OCI-LY1 (cell line): ENCODE data around the gene FOXK1.
"Not testable (repeated sequence)": the region's sequence is repeated elsewhere in the genome, so short reads cannot be mapped to it uniquely, and the experiment has no call there.

Experiments used
- H2AFZ ChIP-seq: fragments of 200-600 bp; sonication (generic), shearing (Covaris generic); 2 replicates; pipeline ENCODE4 v1.6.0; 2014; ENCODE audit warnings: antibody characterized with exemption, mild to moderate bottlenecking, low read length
- H3F3A ChIP-seq: fragments of 200-600 bp; sonication (generic), shearing (Covaris generic); 2 replicates; pipeline ENCODE4 v1.6.0; 2014; ENCODE audit warnings: mild to moderate bottlenecking, antibody characterized with exemption, low read length, moderate library complexity; ENCODE audit not compliant: insufficient read depth
- H3K27ac ChIP-seq: fragments of 200-600 bp; sonication (generic); 2 replicates; pipeline ENCODE4 v1.5.1; 2014; ENCODE audit warnings: low read length, mixed run types, mild to moderate bottlenecking, low read depth; ENCODE audit not compliant: poor library complexity, severe bottlenecking
- H3K27me3 ChIP-seq: fragments of 200-600 bp; sonication (generic); 2 replicates; pipeline ENCODE4 v1.6.0; 2014; ENCODE audit warnings: antibody characterized with exemption, mild to moderate bottlenecking, low read length, moderate library complexity; ENCODE audit not compliant: insufficient read depth
- H3K36me3 ChIP-seq: fragments of 200-600 bp; sonication (generic); 2 replicates; pipeline ENCODE4 v1.6.1; 2014; ENCODE audit warnings: mild to moderate bottlenecking, antibody characterized with exemption, low read length, moderate library complexity, mixed read lengths; ENCODE audit not compliant: insufficient read depth
- H3K4me1 ChIP-seq: fragments of 200-600 bp; sonication (generic); 2 replicates; pipeline ENCODE4 v1.5.1; 2014; ENCODE audit warnings: mild to moderate bottlenecking, low read length, moderate library complexity; ENCODE audit not compliant: insufficient read depth, severe bottlenecking
- H3K4me2 ChIP-seq: fragments of 200-600 bp; sonication (generic), shearing (Covaris generic); 2 replicates; pipeline ENCODE4 v1.6.1; 2014; ENCODE audit warnings: low read length
- H3K4me3 ChIP-seq: fragments of 200-600 bp; sonication (generic); 2 replicates; pipeline ENCODE4 v1.5.1; 2014; ENCODE audit warnings: low read length, low read depth, mild to moderate bottlenecking, mixed read lengths; ENCODE audit not compliant: poor library complexity, severe bottlenecking
- H3K79me2 ChIP-seq: fragments of 200-600 bp; shearing (Covaris generic); 2 replicates; pipeline ENCODE4 v1.6.1; 2016; ENCODE audit warnings: mixed run types, low read length, mixed read lengths; ENCODE audit not compliant: insufficient read depth
- H3K9ac ChIP-seq: fragments of 200-600 bp; sonication (generic), shearing (Covaris generic); 2 replicates; pipeline ENCODE4 v1.6.1; 2014; ENCODE audit warnings: mild to moderate bottlenecking, low read length, mixed read lengths
- H3K9me2 ChIP-seq: fragments of 200-600 bp; sonication (generic), shearing (Covaris generic); 2 replicates; pipeline ENCODE4 v1.6.1; 2014; ENCODE audit warnings: low read depth, mild to moderate bottlenecking, low read length, mixed read lengths
- H3K9me3 ChIP-seq: fragments of 200-600 bp; shearing (Covaris generic); 2 replicates; pipeline ENCODE4 v1.6.1; 2014; ENCODE audit warnings: low read length, mixed read lengths
- H4K20me1 ChIP-seq: fragments of 200-600 bp; sonication (generic), shearing (Covaris generic); 2 replicates; pipeline ENCODE4 v1.6.0; 2016; ENCODE audit warnings: mild to moderate bottlenecking, low read length; ENCODE audit not compliant: insufficient read depth
- EZH2 ChIP-seq: fragments of 200-600 bp; sonication (generic), shearing (Covaris generic); IDR thresholded peaks from 2 replicates; pipeline ENCODE4 v1.8.0; 2017; ENCODE audit warnings: borderline replicate concordance, mixed run types, mild to moderate bottlenecking, antibody characterized with exemption, low read length, moderate library complexity, mixed read lengths
- TF ChIP-seq, protein P1 (sequence below): fragments of 200-600 bp; sonication (generic), shearing (Covaris generic); IDR thresholded peaks from 2 replicates; pipeline ENCODE4 v1.5.1; 2017; ENCODE audit warnings: mild to moderate bottlenecking, antibody characterized with exemption, low read length, moderate library complexity, mixed read lengths

FOXK1 gene

DNA sequence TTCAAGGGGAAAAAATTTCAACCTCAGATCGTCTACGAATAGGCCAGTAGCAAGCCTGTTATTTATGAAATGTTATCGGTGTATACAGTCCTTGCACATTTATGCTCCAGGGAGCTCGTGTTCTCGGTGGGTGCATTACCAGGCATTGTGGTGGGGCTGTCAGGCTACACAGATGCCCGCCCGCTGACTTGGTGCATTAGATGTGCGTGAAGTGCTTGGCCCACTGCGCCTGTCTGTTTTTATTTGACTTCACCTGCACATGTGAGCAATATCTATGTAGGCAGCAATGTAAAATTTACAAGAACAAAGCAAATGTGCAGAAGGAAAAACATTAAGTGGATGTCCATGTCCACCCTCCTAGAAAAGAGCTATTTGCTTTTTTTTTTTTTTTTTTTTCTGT lies 2.8 kb downstream of the FOXK1 start:
- H3K9ac ChIP-seq, result peak overlapping the region; percentile 91; the same call in 1 of the 2 replicates
- peak overlapping the region; percentile 83 for H3K4me2 ChIP-seq
- H3K79me2 ChIP-seq, result peaks cover 65% of the 10 kb centered on the region
- peaks cover 45% of the 10 kb centered on the region for H3K4me1 ChIP-seq
- H3K9me2 ChIP-seq, result no peaks in the 10 kb centered on the region
- no peaks in the 10 kb centered on the region for H3F3A ChIP-seq
- no peaks in the 10 kb centered on the region for H3K27me3 ChIP-seq
- no peaks in the 10 kb centered on the region for H4K20me1 ChIP-seq
- TF ChIP-seq, protein P1, sequence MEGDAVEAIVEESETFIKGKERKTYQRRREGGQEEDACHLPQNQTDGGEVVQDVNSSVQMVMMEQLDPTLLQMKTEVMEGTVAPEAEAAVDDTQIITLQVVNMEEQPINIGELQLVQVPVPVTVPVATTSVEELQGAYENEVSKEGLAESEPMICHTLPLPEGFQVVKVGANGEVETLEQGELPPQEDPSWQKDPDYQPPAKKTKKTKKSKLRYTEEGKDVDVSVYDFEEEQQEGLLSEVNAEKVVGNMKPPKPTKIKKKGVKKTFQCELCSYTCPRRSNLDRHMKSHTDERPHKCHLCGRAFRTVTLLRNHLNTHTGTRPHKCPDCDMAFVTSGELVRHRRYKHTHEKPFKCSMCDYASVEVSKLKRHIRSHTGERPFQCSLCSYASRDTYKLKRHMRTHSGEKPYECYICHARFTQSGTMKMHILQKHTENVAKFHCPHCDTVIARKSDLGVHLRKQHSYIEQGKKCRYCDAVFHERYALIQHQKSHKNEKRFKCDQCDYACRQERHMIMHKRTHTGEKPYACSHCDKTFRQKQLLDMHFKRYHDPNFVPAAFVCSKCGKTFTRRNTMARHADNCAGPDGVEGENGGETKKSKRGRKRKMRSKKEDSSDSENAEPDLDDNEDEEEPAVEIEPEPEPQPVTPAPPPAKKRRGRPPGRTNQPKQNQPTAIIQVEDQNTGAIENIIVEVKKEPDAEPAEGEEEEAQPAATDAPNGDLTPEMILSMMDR, result no peak
- no peak for TF ChIP-seq EZH2
- peaks cover 9% of the 10 kb centered on the region; the same call in 1 of the 2 replicates for H3K36me3 ChIP-seq
- no peak overlapping the region for H2AFZ ChIP-seq
- H3K9me3 ChIP-seq, result no peaks in the 10 kb centered on the region
- H3K27ac ChIP-seq, result peak overlapping the region; percentile 62
- H3K4me3 ChIP-seq, result peak overlapping the region; percentile 90

DNA sequence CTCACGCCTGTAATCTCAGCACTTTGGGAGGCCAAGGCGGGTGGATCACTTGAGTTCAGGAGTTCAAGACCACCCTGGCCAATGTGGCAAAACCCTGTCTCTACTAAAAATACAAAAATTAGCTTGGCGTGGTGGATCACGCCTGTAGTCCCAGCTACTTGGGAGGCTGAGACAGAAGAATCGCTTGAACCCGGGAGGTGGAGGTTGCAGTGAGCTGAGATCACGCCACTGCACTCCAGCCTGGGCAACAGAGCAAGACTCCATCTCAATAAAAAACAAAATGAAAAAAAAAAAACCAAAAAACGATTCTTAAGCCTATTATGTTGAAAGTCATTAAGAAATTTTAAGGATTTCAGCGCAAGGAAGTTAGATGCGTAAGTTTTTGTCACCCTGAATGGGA lies 3.6 kb downstream of the FOXK1 start:
- not testable (repeated sequence) for H3F3A ChIP-seq, H3K27ac ChIP-seq, H3K9me3 ChIP-seq, H3K4me2 ChIP-seq, H3K4me3 ChIP-seq, H2AFZ ChIP-seq, H3K9ac ChIP-seq, H3K9me2 ChIP-seq, H3K36me3 ChIP-seq, H4K20me1 ChIP-seq, H3K27me3 ChIP-seq
- H3K79me2 ChIP-seq, result peaks cover 73% of the 10 kb centered on the region
- H3K4me1 ChIP-seq, result peaks cover 49% of the 10 kb centered on the region

DNA sequence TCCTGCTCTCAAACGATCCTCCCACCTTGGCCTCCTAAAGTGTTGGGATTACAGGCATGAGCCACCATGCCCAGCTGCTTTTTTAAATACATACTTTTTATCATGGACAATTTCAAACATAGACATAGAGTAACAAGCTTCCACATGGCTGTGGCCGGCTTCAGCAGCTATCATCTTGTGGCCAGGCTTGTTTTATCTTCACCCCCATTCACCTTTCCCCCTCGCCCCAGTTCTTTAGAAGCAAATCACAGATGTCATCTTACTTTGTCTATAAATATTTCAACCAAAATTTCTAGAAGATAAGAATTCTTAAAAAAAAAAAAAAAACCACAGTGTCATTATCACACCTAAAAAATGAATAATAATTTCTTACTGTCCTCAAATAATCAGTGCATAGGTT lies 5.9 kb downstream of the FOXK1 start:
- Histone ChIP-seq H3K9ac (no peak overlapping the region), H3K27me3 (no peaks in the 10 kb centered on the region), H3K4me2 (no peak overlapping the region), H3K79me2 (peaks cover 89% of the 10 kb centered on the region), H3K9me3 (no peaks in the 10 kb centered on the region), H4K20me1 (no peaks in the 10 kb centered on the region), H3K4me1 (peaks cover 46% of the 10 kb centered on the region), H3F3A (no peaks in the 10 kb centered on the region), H3K36me3 (peaks cover 12% of the 10 kb centered on the region; the same call in 1 of the 2 replicates), H3K9me2 (no peaks in the 10 kb centered on the region), H3K4me3 (no peak overlapping the region), H3K27ac (no peak overlapping the region), H2AFZ (no peak overlapping the region)
- TF ChIP-seq, protein P1, result no peak
- TF ChIP-seq EZH2, result no peak

DNA sequence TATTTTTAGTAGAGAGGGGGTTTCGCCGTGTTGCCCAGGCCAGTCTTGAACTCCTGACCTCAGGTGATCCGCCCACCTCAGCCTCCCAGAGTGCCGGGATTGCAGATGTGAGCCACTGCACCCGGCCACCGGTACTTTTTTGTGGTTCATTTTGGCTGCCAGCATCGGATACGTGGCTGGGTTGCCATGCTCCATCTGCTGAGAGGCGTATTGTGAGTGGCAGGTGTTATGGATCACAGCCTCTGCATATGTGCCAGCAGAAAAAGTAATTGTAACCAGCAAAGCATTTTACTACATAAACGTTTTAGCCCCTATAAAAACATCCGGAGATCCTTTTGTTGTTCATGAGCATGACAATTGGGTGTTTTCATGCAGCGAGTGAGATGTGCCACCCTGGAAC lies 7.1 kb downstream of the FOXK1 start:
- H3K9me2 ChIP-seq, result no peaks in the 10 kb centered on the region
- no peaks in the 10 kb centered on the region for H3F3A ChIP-seq
- H2AFZ ChIP-seq, result no peak overlapping the region
- peaks cover 12% of the 10 kb centered on the region; the same call in 1 of the 2 replicates for H3K36me3 ChIP-seq
- no peaks in the 10 kb centered on the region for H3K27me3 ChIP-seq
- H3K27ac ChIP-seq, result peak overlapping the region; percentile 34
- H3K79me2 ChIP-seq, result peaks cover 90% of the 10 kb centered on the region
- H3K4me3 ChIP-seq, result peak overlapping the region; percentile 5
- no peaks in the 10 kb centered on the region for H4K20me1 ChIP-seq
- H3K9me3 ChIP-seq, result no peaks in the 10 kb centered on the region
- peaks cover 41% of the 10 kb centered on the region for H3K4me1 ChIP-seq
- peak overlapping the region; percentile 29; the same call in 1 of the 2 replicates for H3K4me2 ChIP-seq
- TF ChIP-seq EZH2, result no peak
- no peak overlapping the region; the same call in 1 of the 2 replicates for H3K9ac ChIP-seq
